HepG2 (cell line): ENCODE measurements around the gene CHKA. TPM values are rescaled to one million over a fixed set of nuclear protein-coding genes. Genes with fewer than 3 reads are reported as not detected.

ENCODE experiments used
- ARNT2 ChIP-seq: sonication (generic); formaldehyde crosslinking; IDR thresholded peaks from 2 replicates; pipeline ENCODE4 v1.8.0; 2022; ENCODE audit warnings: mild to moderate bottlenecking, low read depth, missing genetic modification reagents, moderate library complexity
- BRD4 ChIP-seq: sonication (generic); formaldehyde crosslinking; IDR thresholded peaks from 2 replicates; pipeline ENCODE4 v1.4.0; 2020; ENCODE audit warnings: missing genetic modification reagents
- CBX5 ChIP-seq: sonication (generic); formaldehyde crosslinking; IDR thresholded peaks from 2 replicates; pipeline ENCODE4 v1.4.0; 2020; ENCODE audit warnings: missing genetic modification reagents, borderline replicate concordance
- FOXP1 ChIP-seq, 2 experiments: fragments of 450-650 bp in 1 of 2; IDR thresholded peaks; 2 replicates each; pipeline ENCODE4 v1.6.1; 2017 to 2018; ENCODE audit warnings: antibody characterized with exemption in 1 of 2
- HDAC2 ChIP-seq: sonication (generic); formaldehyde crosslinking; IDR thresholded peaks from 2 replicates; pipeline ENCODE4 v1.4.0; 2020; ENCODE audit warnings: missing genetic modification reagents
- HNRNPLL ChIP-seq: fragments of 200-400 bp; formaldehyde crosslinking; IDR thresholded peaks from 2 replicates; pipeline ENCODE4 v1.6.1; 2017; ENCODE audit warnings: mild to moderate bottlenecking, low read depth, low read length; ENCODE audit not compliant: poor library complexity, severe bottlenecking
- HOXA3 ChIP-seq: sonication (generic); formaldehyde crosslinking; IDR thresholded peaks from 2 replicates; pipeline ENCODE4 v1.5.0; 2020; ENCODE audit warnings: missing genetic modification reagents
- KAT8 ChIP-seq: IDR thresholded peaks from 2 replicates; pipeline ENCODE4 v1.6.1; 2016; ENCODE audit warnings: missing genetic modification reagents, missing compliant biosample characterization
- KLF9 ChIP-seq: IDR thresholded peaks from 2 replicates; pipeline ENCODE4 v1.6.1; 2016; ENCODE audit warnings: low read depth
- MEF2D ChIP-seq: sonication (generic); formaldehyde crosslinking; IDR thresholded peaks from 2 replicates; pipeline ENCODE4 v1.5.1; 2020; ENCODE audit warnings: mild to moderate bottlenecking, missing genetic modification reagents
- NFATC3 ChIP-seq: sonication (generic); formaldehyde crosslinking; IDR thresholded peaks from 2 replicates; pipeline ENCODE4 v1.5.1; 2020; ENCODE audit warnings: mild to moderate bottlenecking, missing genetic modification reagents
- NRL ChIP-seq: sonication (generic); formaldehyde crosslinking; IDR thresholded peaks from 2 replicates; pipeline ENCODE4 v1.5.0; 2020; ENCODE audit warnings: missing genetic modification reagents, mild to moderate bottlenecking, moderate library complexity, borderline replicate concordance
- PAWR ChIP-seq: sonication (generic); formaldehyde crosslinking; IDR thresholded peaks from 2 replicates; pipeline ENCODE4 v1.4.0; 2020; ENCODE audit warnings: missing genetic modification reagents, mild to moderate bottlenecking, borderline replicate concordance
- SAFB2 ChIP-seq: sonication (generic); formaldehyde crosslinking; IDR thresholded peaks from 2 replicates; pipeline ENCODE4 v1.5.1; 2020; ENCODE audit warnings: missing genetic modification reagents, low read depth, mild to moderate bottlenecking, borderline replicate concordance
- SOX6 ChIP-seq, 2 experiments: fragments of 450-650 bp in 1 of 2; sonication (generic) in 1 of 2; formaldehyde crosslinking in 1 of 2; IDR thresholded peaks; 2 replicates each; pipeline versions ENCODE4 v1.4.0 to v1.6.1; 2017 to 2020; ENCODE audit warnings: antibody characterized with exemption in 1 of 2, mild to moderate bottlenecking in 1 of 2, missing genetic modification reagents in 1 of 2
- ZFX ChIP-seq: sonication (generic); formaldehyde crosslinking; IDR thresholded peaks from 2 replicates; pipeline ENCODE4 v1.4.0; 2020; ENCODE audit warnings: mild to moderate bottlenecking, low read depth, missing genetic modification reagents, moderate library complexity
- ZFY ChIP-seq: sonication (generic); formaldehyde crosslinking; IDR thresholded peaks from 2 replicates; pipeline ENCODE4 v1.4.0; 2020; ENCODE audit warnings: missing genetic modification reagents
- ZNF264 ChIP-seq: sonication (generic); formaldehyde crosslinking; IDR thresholded peaks from 2 replicates; pipeline ENCODE4 v1.4.0; 2020; ENCODE audit warnings: missing genetic modification reagents
- ZNF629 ChIP-seq: sonication (generic); formaldehyde crosslinking; conservative IDR thresholded peaks from 2 replicates; pipeline ENCODE4 v1.5.0; 2020; ENCODE audit warnings: missing genetic modification reagents
- ZNF704 ChIP-seq: sonication (generic); formaldehyde crosslinking; IDR thresholded peaks from 2 replicates; pipeline ENCODE4 v1.8.1; 2023; ENCODE audit warnings: mild to moderate bottlenecking, inconsistent platforms, moderate library complexity, missing genetic modification reagents, borderline replicate concordance
- ZNF740 ChIP-seq: sonication (generic); formaldehyde crosslinking; IDR thresholded peaks from 2 replicates; pipeline ENCODE4 v1.4.0; 2020; ENCODE audit warnings: missing genetic modification reagents
- polyA plus RNA-seq, 8 experiments: library from polyadenylated mRNA; depleted of rRNA in 3 of 8; stranded (reverse) in 7 of 8; unstranded in 1 of 8; fragments of >200 nt; fragmentation: Illumina TruSeq in 4 of 8; extraction: Trizol in 4 of 8; gene quantifications; 2 replicates each; pipeline versions ENCODE4 v1.2.1 to v1.2.3, GENCODE V29; 2011 to 2016; ENCODE audit warnings: low read depth in 4 of 8, missing spikeins in 1 of 8, mixed read lengths in 1 of 8; ENCODE audit not compliant: insufficient read depth in 1 of 8
- total RNA-seq, 5 experiments: library from RNA; depleted of rRNA; stranded (reverse); fragments of >200 nt; fragmentation: Illumina TruSeq; extraction: Trizol; gene quantifications; 2 replicates each; pipeline ENCODE4 v1.2.3, GENCODE V29; 2016; ENCODE audit warnings: low read depth in 1 of 5
- TF ChIP-seq, protein P1 (sequence below): sonication (generic); formaldehyde crosslinking; IDR thresholded peaks from 2 replicates; pipeline ENCODE4 v1.8.1; 2023; ENCODE audit warnings: mild to moderate bottlenecking, missing genetic modification reagents
- TF ChIP-seq, protein P2 (sequence below): IDR thresholded peaks from 2 replicates; pipeline ENCODE4 v1.6.1; 2016; ENCODE audit warnings: missing compliant biosample characterization, missing genetic modification reagents, borderline replicate concordance
- TF ChIP-seq, protein P3 (sequence below): IDR thresholded peaks from 2 replicates; pipeline ENCODE4 v1.6.1; 2016; ENCODE audit warnings: missing genetic modification reagents, missing compliant biosample characterization

The CHKA gene
- total and polyA plus RNA-seq, 2 of the 13 experiments (the other 11 are each of a cell fraction or from before 2014, with no cell fraction given) = 71.6 to 92.7 TPM

DNA sequence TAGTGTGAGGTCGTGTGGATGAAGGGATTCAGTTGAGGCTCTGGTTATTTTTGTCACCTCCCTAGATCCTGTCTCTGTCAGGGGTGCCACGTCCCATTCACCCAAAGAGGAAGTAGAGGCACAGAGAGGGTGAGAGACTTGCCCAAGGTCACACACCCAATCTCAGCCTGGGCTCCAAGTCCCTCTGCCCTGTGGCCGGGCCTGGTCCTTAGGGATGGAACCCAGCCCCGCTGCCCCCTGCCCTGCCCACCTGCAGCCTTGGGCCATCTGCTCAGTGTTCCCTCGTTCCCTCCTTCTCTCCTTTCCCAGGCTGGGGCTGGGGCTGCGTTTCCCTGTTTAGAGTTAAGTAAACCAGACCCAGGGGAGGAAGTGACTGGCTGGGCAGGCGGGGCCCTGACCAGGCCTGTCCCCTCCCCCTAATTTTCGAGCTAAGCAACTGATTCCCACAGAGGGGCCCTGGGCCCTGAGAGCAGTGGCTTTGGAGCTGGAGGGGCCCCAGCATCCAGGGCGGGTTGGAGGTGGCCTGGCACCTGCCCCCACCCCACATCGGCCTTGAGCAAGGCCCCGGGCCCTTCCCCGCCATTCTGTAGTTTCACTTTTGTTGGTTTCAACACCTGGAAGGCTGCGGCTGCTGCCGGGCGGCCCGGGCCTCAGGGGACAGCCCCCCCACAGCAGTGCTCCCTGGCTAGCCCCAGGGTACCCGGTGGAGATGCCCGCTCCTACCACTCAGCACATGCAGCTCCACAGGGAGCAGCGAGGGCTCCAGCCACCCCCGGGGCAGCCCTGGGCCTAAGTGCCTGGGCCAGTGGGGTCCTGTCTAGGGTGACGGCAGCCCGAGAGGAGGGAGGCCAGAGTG is 80.9 kb downstream of the CHKA start (continued):
- TF ChIP-seq CBX5 (CRISPR knock-in tag) (no peak), ZNF740 (CRISPR knock-in tag) (peak; percentile 84), BRD4 (no peak), FOXP1 (IDR thresholded peaks at IDR 0.05) (no peak), FOXP1 (CRISPR knock-in tag; IDR thresholded peaks at IDR 0.05) (0 out of 2 replicates have a peak, but pooled peaks have one; percentile 12), HNRNPLL (peak; percentile 53), ZNF264 (CRISPR knock-in tag) (0 out of 2 replicates have a peak, but pooled peaks have one; percentile 40), SAFB2 (CRISPR knock-in tag) (peak; percentile 30; the same call in 1 of the 2 replicates), NFATC3 (CRISPR knock-in tag) (no peak), PAWR (CRISPR knock-in tag) (no peak), HDAC2 (peak; percentile 52; the same call in 1 of the 2 replicates), ARNT2 (CRISPR knock-in tag) (peak; percentile 71; the same call in 1 of the 2 replicates), HOXA3 (CRISPR knock-in tag) (peak; percentile 28; the same call in 1 of the 2 replicates), KAT8 (CRISPR knock-in tag) (peak; percentile 43; the same call in 1 of the 2 replicates), MEF2D (0 out of 2 replicates have a peak, but pooled peaks have one; percentile 54), ZFY (CRISPR knock-in tag) (peak; percentile 83), ZFX (CRISPR knock-in tag) (peak; percentile 90), KLF9 (no peak), NRL (CRISPR knock-in tag) (peak; percentile 45; the same call in 1 of the 2 replicates), SOX6 (IDR thresholded peaks at IDR 0.05) (no peak), SOX6 (CRISPR knock-in tag; IDR thresholded peaks at IDR 0.05) (no peak), ZNF629 (CRISPR knock-in tag) (0 out of 2 replicates have a peak, but pooled peaks have one; percentile 48), ZNF704 (CRISPR knock-in tag) (0 out of 2 replicates have a peak, but pooled peaks have one; percentile 32)
- TF ChIP-seq, protein P1, sequence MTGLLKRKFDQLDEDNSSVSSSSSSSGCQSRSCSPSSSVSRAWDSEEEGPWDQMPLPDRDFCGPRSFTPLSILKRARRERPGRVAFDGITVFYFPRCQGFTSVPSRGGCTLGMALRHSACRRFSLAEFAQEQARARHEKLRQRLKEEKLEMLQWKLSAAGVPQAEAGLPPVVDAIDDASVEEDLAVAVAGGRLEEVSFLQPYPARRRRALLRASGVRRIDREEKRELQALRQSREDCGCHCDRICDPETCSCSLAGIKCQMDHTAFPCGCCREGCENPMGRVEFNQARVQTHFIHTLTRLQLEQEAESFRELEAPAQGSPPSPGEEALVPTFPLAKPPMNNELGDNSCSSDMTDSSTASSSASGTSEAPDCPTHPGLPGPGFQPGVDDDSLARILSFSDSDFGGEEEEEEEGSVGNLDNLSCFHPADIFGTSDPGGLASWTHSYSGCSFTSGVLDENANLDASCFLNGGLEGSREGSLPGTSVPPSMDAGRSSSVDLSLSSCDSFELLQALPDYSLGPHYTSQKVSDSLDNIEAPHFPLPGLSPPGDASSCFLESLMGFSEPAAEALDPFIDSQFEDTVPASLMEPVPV (CRISPR knock-in tag) = peak; percentile 19; the same call in 1 of the 2 replicates
- TF ChIP-seq, protein P2, sequence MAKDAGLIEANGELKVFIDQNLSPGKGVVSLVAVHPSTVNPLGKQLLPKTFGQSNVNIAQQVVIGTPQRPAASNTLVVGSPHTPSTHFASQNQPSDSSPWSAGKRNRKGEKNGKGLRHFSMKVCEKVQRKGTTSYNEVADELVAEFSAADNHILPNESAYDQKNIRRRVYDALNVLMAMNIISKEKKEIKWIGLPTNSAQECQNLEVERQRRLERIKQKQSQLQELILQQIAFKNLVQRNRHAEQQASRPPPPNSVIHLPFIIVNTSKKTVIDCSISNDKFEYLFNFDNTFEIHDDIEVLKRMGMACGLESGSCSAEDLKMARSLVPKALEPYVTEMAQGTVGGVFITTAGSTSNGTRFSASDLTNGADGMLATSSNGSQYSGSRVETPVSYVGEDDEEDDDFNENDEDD (CRISPR knock-in tag) = peak; percentile 33; the same call in 1 of the 2 replicates
- TF ChIP-seq, protein P3, sequence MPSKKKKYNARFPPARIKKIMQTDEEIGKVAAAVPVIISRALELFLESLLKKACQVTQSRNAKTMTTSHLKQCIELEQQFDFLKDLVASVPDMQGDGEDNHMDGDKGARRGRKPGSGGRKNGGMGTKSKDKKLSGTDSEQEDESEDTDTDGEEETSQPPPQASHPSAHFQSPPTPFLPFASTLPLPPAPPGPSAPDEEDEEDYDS = 0 out of 2 replicates have a peak, but pooled peaks have one; percentile 47
